Neural progenitor cell (in vitro differentiated cells): ENCODE results near the gene NAPB. TPM values are rescaled to one million over a fixed set of nuclear protein-coding genes. Genes with fewer than 3 reads are reported as not detected.

Source experiments
- DNase-seq: peaks from one replicate; pipeline ENCODE4 v3.0.0-alpha.2; 2016; ENCODE audit warnings: low spot score
- H2AFZ ChIP-seq: fragments of 200-600 bp; sonication (generic); replicated peaks from 2 replicates; pipeline ENCODE4 v1.6.1; 2016; ENCODE audit warnings: antibody characterized with exemption
- H3F3A ChIP-seq: fragments of 200-600 bp; sonication (generic); 2 replicates; pipeline ENCODE4 v1.6.1; 2016; ENCODE audit warnings: antibody characterized with exemption, low read depth
- H3K27ac ChIP-seq: fragments of 200-600 bp; sonication (generic); 2 replicates; pipeline ENCODE4 v1.5.1; 2016; ENCODE audit warnings: mild to moderate bottlenecking
- H3K27me3 ChIP-seq: fragments of 200-600 bp; sonication (generic); 2 replicates; pipeline ENCODE4 v1.6.1; 2016; ENCODE audit warnings: mild to moderate bottlenecking, moderate library complexity
- H3K36me3 ChIP-seq: fragments of 200-600 bp; sonication (generic); 2 replicates; pipeline ENCODE4 v1.5.1; 2016
- H3K4me1 ChIP-seq: fragments of 200-600 bp; sonication (generic); 2 replicates; pipeline ENCODE4 v1.6.1; 2016; ENCODE audit warnings: mixed run types
- H3K4me2 ChIP-seq: fragments of 200-600 bp; sonication (generic); 2 replicates; pipeline ENCODE4 v1.6.1; 2016
- H3K4me3 ChIP-seq: fragments of 200-600 bp; sonication (generic); 2 replicates; pipeline ENCODE4 v1.5.1; 2016
- H3K79me2 ChIP-seq: fragments of 200-600 bp; sonication (generic); 2 replicates; pipeline ENCODE4 v1.6.1; 2016; ENCODE audit warnings: low read depth
- H3K9ac ChIP-seq: fragments of 200-600 bp; sonication (generic); 2 replicates; pipeline ENCODE4 v1.6.1; 2016
- H3K9me3 ChIP-seq: fragments of 200-600 bp; sonication (generic); 2 replicates; pipeline ENCODE4 v1.5.1; 2016; ENCODE audit warnings: low read depth
- H4K20me1 ChIP-seq: fragments of 200-600 bp; sonication (generic); 2 replicates; pipeline ENCODE4 v1.6.1; 2016; ENCODE audit warnings: low read depth
- H3K27ac Mint-ChIP-seq: 3 replicates; pipeline ENCODE4 v1.8.0; 2021; ENCODE audit warnings: mixed read lengths
- H3K27me3 Mint-ChIP-seq: 2 replicates; pipeline ENCODE4 v1.8.0; 2022; ENCODE audit warnings: low read depth, mild to moderate bottlenecking, inconsistent platforms, moderate library complexity, mixed read lengths; ENCODE audit not compliant: insufficient read depth
- H3K36me3 Mint-ChIP-seq: 3 replicates; pipeline ENCODE4 v1.8.0; 2021; ENCODE audit warnings: mixed read lengths
- H3K4me1 Mint-ChIP-seq: 3 replicates; pipeline ENCODE4 v1.8.0; 2021; ENCODE audit warnings: mixed read lengths
- H3K4me3 Mint-ChIP-seq: 3 replicates; pipeline ENCODE4 v1.8.0; 2021; ENCODE audit warnings: mild to moderate bottlenecking, moderate library complexity, mixed read lengths
- H3K9me3 Mint-ChIP-seq: 3 replicates; pipeline ENCODE4 v1.8.0; 2020; ENCODE audit warnings: mixed read lengths
- CTCF ChIP-seq: fragments of 200-600 bp; sonication (generic); IDR thresholded peaks from 2 replicates; pipeline ENCODE4 v1.5.1; 2017; ENCODE audit warnings: antibody characterized with exemption, mild to moderate bottlenecking
- EZH2 ChIP-seq: fragments of 200-600 bp; sonication (generic); IDR thresholded peaks from 2 replicates; pipeline ENCODE4 v1.6.1; 2017; ENCODE audit warnings: antibody characterized with exemption, mild to moderate bottlenecking, moderate library complexity
- EZH2phosphoT487 ChIP-seq: fragments of 200-600 bp; sonication (generic); IDR thresholded peaks from 2 replicates; pipeline ENCODE4 v1.6.1; 2017; ENCODE audit warnings: antibody characterized with exemption
- total RNA-seq: library from RNA; depleted of rRNA; stranded (reverse); fragments of >200 nt; gene quantifications from 2 replicates; pipeline ENCODE4 v1.2.3, GENCODE V29; 2015; ENCODE audit warnings: low replicate concordance

The NAPB gene
- total RNA-seq, 1 donor from 2014 or later: 23.8 TPM

- H3K27ac ChIP-seq: no peak overlapping the region
- peak overlapping the region; percentile 79 for H3K4me2 ChIP-seq
- H3K9ac ChIP-seq: peak overlapping the region; percentile 50
- DNase-seq: peak; percentile 40
- Mint-ChIP-seq H3K9me3 (no peaks in the 10 kb centered on the region), H3K4me1 (peaks cover 22% of the 10 kb centered on the region), H3K4me3 (peak overlapping the region; percentile 92), H3K27ac (peak overlapping the region; percentile 8), H3K36me3 (peaks cover 2% of the 10 kb centered on the region), H3K27me3 (peaks cover 2% of the 10 kb centered on the region)
- H3K9me3 ChIP-seq: no peaks in the 10 kb centered on the region
- H3K4me3 ChIP-seq: peak overlapping the region; percentile 90
- peak overlapping the region; percentile 57 for H2AFZ ChIP-seq
- TF ChIP-seq CTCF (no peak), EZH2 (no peak), EZH2phosphoT487 (no peak)
- peaks cover 48% of the 10 kb centered on the region for H4K20me1 ChIP-seq
- peaks cover 12% of the 10 kb centered on the region for H3K4me1 ChIP-seq
- H3K27me3 ChIP-seq: no peaks in the 10 kb centered on the region
- H3F3A ChIP-seq: no peaks in the 10 kb centered on the region
- H3K79me2 ChIP-seq: peaks cover 59% of the 10 kb centered on the region
- no peaks in the 10 kb centered on the region for H3K36me3 ChIP-seq
Observed at GRCh38 chr20:23419995-23420901, 1.0 kb downstream of the NAPB start.

DNA sequence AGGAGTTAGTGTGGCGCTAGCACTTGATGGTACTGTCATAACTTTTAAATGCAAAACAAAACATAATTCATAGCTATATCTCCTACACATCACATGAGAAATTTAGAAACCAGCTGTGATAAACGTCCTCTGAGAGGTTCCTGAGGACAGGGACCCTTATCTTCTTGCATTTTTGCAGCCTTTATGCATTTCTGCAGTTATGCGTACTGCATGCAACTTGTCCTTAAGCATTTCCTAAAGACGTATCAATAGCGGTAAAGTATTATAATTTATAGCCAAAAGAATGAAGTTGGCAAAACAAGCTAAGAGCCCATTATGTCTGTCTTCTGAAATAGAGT, 1.7 kb downstream of the NAPB start:
- no peak for DNase-seq
- H3K36me3 ChIP-seq: no peaks in the 10 kb centered on the region
- Mint-ChIP-seq H3K36me3 (peaks cover 2% of the 10 kb centered on the region), H3K9me3 (no peaks in the 10 kb centered on the region), H3K4me1 (peaks cover 22% of the 10 kb centered on the region), H3K27me3 (peaks cover under 1% of the 10 kb centered on the region), H3K27ac (no peak overlapping the region), H3K4me3 (peak overlapping the region; percentile 92)
- no peak overlapping the region for H3K9ac ChIP-seq
- peaks cover 12% of the 10 kb centered on the region for H3K4me1 ChIP-seq
- H3K79me2 ChIP-seq: peaks cover 65% of the 10 kb centered on the region
- H3K27me3 ChIP-seq: no peaks in the 10 kb centered on the region
- no peaks in the 10 kb centered on the region for H3K9me3 ChIP-seq
- H2AFZ ChIP-seq: no peak overlapping the region
- no peaks in the 10 kb centered on the region for H3F3A ChIP-seq
- H3K4me3 ChIP-seq: peak overlapping the region; percentile 90
- peak overlapping the region; percentile 79 for H3K4me2 ChIP-seq
- no peak overlapping the region for H3K27ac ChIP-seq
- TF ChIP-seq EZH2phosphoT487 (no peak), CTCF (no peak), EZH2 (no peak)
- H4K20me1 ChIP-seq: peaks cover 52% of the 10 kb centered on the region

DNA sequence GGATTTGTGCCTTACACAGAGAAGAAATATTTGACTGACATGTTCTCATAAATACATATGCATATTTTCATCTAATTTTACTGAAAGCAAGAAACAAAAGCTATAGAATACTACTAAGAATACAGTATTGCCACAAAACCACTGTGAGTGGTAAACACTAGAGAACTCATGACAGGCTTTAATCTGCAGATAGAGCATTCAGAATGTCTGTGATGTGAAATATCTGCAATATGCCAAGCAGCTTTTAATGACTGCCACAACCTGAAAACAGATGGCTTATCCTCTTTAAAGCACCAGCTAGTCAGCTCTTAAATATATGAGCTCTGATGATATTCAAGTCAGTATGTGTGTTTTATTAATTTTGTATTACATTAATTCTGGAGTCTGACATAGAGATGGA, 3.4 kb downstream of the NAPB start:
- H3K4me1 Mint-ChIP-seq: peaks cover 22% of the 10 kb centered on the region
- peaks cover 2% of the 10 kb centered on the region for H3K36me3 Mint-ChIP-seq
- Histone ChIP-seq H3F3A (no peaks in the 10 kb centered on the region), H4K20me1 (peaks cover 66% of the 10 kb centered on the region), H3K79me2 (peaks cover 83% of the 10 kb centered on the region), H3K4me2 (no peak overlapping the region), H3K9ac (no peak overlapping the region), H3K27me3 (no peaks in the 10 kb centered on the region), H3K4me1 (peaks cover 12% of the 10 kb centered on the region), H3K9me3 (no peaks in the 10 kb centered on the region), H2AFZ (no peak overlapping the region), H3K36me3 (no peaks in the 10 kb centered on the region), H3K4me3 (no peak overlapping the region), H3K27ac (no peak overlapping the region)
- no peak for DNase-seq
- H3K27me3 Mint-ChIP-seq: no peaks in the 10 kb centered on the region
- no peaks in the 10 kb centered on the region for H3K9me3 Mint-ChIP-seq
- H3K27ac Mint-ChIP-seq: no peak overlapping the region
- no peak overlapping the region for H3K4me3 Mint-ChIP-seq
- no peak for TF ChIP-seq EZH2phosphoT487
- no peak for TF ChIP-seq EZH2
- TF ChIP-seq CTCF: no peak
